LHCN-M2 (cell line): ENCODE results near the gene CNFN. TPM values are rescaled to one million over a fixed set of nuclear protein-coding genes. Genes with fewer than 3 reads are reported as not detected.
A peak's percentile ranks its signal among the peaks of the same experiment; 100 is the strongest.

ENCODE experiments used
- DNase-seq: peaks from one replicate; pipeline ENCODE4 v3.0.0-alpha.2; 2012; ENCODE audit warnings: low read depth
- total RNA-seq: library from RNA; depleted of rRNA; stranded (reverse); fragments of >200 nt; gene quantifications from 2 replicates; pipeline ENCODE4 v1.2.3, GENCODE V29; 2014

Gene CNFN
- total RNA-seq, 1 experiment from 2014 or later, result not detected

DNA sequence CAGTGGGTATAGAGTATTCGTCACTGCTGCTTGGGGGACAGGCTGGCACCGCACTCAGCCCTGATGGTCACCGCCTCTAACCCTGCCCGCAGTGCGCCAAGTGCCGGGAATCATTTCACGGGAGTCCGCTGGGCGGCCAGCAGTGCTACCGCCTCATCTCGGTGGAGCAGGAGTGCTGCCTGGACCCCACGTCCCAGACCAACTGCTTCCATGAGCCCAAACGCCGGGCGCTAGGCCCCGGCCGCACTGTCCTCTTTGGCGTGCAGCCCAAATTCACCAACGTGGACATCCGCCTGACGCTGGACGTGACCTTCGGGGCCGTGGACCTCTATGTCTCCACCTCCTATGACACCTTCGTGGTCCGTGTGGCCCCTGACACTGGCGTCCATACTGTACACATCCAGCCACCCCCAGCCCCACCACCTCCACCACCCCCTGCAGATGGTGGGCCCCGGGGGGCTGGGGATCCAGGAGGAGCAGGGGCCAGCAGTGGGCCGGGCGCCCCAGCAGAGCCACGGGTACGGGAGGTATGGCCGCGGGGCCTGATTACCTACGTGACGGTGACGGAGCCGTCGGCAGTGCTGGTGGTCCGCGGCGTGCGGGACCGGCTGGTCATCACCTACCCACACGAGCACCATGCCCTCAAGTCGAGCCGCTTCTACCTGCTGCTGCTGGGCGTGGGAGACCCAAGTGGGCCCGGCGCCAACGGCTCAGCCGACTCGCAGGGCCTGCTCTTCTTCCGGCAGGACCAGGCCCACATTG is 14.5 kb downstream of the CNFN start:
- DNase-seq, result no peak

DNA sequence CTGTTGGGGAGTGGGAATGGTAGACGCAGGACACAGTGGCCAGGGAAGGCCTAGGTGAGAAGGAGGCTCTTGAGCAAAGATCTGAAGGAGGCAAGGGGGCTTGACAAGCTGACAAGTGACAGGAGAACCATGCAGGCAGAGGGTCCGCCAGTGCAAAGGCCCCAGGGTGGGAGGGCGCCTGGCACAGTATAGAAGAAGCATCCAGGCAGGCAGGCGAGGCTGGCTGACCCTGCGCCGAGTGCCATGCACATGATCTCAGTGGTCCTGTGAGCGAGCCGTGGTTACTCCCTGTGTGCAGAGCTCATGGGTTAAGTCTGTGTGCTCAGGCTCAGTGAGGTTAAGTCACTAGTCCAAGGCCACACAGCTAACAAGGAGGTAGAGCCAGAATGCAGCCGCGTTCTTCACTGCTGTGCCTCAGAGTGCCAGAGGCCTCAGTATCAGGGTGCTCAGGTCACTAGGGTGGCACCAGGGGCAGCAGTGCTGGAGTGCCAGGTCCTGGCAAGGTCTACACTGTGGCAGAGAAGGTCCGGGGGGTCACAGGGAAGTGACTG is 15.2 kb downstream of the CNFN start:
- DNase-seq, result no peak

DNA sequence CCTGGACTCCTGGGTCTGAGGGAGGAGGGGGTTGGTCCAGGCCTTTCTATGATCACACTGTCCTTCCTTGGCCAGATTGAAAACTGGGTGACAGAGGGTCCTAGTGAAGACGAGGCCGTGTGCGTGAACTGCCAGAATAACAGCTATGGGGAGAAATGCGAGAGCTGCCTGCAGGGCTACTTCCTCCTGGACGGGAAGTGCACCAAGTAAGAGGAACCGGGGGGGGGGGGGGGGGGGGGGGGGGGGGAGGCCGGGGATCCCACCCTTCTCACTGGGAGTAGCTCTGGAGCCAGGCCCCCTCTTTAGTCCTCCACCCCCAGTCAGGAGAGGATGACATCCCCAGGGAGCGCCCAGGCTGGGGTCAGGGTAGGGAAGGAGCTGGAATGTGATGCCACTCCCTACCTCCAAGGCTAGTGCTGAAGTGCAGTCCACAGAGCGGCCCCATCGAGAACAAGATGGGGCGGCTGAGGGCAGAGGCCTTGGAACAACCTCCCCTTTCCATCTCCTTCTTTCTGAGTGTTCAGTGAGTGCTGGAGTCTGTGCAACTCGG is 19.4 kb downstream of the CNFN start:
- DNase-seq, result no peak

DNA sequence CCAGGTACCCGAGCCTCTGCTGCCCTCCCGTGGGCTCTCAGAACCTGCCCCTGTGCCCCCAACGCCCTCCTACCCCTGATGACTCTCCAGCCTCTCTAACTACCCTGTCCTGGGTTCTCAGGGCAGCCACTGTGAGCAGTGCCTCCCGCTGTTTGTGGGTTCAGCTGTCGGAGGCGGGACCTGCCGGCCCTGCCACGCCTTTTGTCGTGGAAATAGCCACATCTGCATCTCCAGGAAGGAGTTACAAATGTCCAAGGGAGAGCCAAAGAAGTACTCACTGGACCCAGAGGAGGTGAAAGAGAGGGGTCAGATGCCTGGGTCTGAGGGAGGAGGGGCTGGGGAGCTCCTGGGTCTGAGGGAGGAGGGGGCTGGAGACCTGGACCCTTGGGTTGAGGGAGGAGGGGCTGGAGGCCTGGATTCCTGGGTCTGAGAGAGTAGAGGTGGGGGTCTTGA is 20.0 kb downstream of the CNFN start:
- DNase-seq, result peak; percentile 66

DNA sequence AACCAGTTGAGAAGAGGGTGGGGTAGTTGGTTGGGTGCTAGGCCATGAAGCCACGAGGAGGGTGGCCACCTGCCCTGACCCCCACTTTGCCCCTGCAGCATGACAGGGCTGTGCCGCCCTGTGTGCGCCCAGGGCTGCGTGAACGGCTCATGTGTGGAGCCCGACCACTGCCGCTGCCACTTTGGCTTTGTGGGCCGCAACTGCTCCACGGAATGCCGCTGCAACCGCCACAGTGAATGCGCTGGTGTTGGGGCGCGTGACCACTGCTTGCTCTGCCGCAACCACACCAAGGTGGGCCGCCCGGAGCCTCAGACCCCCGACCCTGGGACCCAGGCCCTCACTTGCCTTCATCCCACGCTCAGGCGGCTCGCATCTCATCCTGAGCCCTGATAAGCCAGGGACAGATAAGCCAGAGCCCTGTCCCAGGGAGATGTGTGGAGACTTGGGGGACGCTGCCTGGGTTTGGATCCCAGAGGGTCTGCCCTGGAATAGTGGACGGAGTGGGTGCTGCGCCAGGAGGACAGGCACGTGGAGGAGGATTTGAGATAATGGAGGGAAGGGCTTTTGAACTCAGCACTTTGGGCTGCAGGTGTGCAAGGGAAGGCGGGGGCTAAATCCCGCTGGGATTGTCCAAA is 20.5 kb downstream of the CNFN start:
- DNase-seq, result no peak

DNA sequence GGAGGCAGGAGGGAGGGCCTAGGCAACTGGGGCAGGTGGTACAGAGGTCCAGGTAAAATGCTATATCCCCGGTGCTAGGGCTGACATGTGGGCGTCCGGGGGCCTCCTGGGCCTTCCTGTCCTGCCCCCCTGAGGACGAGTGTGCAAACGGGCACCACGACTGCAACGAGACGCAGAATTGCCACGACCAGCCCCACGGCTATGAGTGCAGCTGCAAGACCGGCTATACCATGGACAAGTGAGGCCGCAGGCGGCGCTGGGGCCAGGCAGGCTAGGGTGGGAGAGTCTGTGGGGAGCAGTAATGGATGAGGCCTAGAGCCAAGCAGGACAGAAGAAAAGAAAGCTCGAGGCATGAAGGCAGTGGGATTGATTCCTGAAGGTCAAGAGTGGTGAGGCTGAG is 21.3 kb downstream of the CNFN start:
- DNase-seq, result no peak

DNA sequence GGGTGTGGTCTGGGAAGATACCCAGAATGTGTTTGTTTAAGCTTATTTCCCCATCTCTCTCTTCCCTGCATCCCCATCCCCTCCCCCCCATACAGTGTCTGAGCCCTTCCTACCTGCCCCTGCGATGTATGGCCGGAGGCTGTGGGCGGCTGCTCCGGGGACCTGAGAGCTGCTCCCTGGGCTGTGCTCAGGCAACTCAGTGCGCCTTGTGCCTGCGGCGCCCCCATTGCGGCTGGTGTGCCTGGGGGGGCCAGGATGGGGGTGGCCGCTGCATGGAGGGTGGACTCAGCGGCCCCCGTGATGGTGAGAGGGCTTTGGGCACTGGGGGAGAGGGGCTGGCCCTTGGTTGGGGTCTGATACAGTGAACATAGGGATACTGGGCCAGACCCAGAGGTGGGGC is 21.7 kb downstream of the CNFN start:
- no peak for DNase-seq

DNA sequence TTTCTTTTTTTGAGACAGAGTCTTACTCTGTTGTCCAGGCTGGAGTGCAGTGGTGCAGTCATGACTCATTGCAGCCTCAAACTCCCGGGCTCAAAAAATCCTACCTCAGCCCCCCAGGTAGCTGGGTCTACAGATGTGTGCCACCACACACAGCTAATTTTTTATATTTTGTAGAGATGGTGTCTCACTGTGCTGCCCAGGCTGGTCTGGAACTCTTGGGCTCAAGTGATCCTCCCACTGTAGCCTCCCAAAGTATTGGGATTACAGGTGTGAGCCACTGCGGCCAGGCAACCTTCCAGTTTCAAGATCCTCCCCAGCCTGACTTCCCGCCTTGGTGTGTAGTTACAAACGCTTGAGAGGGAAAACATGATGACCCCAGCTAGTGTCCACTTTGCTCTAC is 22.2 kb downstream of the CNFN start:
- no peak for DNase-seq

DNA sequence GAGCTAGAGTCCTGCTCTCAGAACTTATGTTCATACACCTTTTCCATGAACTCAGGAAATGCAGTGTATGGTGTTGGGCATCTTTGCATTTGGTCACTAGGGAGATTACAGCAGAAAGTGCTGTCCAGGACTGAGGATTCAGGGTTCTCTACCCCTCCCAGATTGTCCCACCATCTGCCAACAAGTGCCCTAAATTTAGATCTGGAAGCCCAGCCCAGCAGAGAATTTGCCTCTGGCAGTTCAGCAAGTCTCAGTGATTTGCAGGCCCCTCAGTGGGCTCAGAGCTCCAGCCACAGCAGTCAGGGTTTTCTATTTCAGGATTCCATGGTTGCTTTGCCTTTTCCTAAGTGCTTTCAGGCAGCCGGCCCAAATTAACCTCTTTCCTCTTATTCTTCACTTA is 23.4 kb downstream of the CNFN start:
- no peak for DNase-seq

DNA sequence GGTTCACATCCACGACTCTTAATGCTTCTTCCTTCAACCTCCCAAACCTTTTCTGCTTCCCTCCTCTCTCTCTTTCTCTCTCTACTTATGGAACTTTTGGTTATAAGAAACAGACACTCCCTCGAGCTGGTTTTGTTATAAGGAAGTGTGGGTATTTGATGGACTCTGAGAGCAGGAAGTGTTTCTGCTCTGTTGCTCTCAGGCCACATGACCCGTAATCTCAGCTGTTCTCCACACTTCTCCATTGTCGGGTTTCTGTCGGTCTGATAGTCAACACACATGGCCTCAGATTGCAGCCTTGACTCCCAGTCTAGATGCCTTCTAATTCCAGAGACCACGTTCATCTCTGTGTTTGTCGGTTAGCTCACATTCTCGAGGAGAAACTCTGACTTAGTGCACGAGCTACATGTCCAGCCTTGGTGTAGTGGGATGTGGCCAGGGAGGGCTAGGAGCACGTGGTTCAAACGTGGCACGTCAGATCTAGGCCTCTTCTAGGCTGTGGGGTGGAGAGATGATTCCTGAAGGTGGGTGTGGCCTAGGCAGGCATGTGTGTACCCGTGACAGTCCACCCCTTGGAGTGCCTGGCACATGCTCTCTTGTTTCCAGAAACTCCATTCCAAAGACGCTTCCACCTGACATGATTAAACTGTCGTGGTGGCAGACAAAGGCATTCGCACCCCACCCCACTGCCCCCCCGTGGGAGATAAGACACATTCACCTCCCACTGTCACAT is 26.3 kb downstream of the CNFN start:
- no peak for DNase-seq

DNA sequence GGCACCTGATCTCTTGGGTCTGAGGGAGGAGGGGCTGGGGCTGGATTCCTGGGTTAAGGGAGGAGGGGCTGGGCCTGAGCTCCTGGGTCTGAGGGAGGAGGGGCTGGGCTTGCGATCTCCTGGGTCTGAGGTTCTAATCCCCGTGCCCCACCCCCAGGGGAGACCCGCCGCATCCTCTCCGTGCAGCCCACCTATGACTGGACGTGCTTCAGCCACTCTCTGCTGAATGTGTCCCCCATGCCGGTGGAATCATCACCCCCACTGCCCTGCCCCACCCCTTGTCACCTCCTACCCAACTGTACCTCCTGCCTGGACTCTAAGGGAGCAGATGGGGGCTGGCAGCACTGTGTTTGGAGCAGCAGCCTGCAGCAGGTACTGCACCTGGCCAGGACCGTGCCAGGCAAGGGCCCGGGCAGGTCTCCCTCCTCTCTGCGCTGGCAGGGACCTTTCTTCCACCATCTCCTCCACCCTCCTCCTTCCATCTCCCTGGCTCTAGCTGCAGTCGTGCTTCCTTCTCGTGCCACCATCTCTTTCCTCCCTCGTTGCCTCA is 27.1 kb downstream of the CNFN start:
- no peak for DNase-seq

DNA sequence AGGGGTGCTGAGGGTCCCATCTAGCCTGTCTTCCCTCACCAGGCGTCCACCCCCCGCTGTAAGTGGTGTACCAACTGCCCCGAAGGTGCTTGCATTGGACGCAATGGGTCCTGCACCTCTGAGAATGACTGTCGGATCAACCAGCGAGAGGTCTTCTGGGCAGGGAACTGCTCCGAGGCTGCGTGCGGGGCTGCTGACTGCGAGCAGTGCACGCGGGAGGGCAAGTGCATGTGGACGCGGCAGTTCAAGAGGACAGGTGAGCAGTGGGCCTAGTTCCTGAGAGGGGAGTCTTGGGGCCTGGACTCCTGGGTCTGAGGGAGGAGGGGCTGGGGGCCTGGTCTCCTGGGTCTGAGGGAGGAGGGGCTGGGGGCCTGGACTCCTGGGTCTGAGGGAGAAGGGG is 27.8 kb downstream of the CNFN start:
- no peak for DNase-seq

DNA sequence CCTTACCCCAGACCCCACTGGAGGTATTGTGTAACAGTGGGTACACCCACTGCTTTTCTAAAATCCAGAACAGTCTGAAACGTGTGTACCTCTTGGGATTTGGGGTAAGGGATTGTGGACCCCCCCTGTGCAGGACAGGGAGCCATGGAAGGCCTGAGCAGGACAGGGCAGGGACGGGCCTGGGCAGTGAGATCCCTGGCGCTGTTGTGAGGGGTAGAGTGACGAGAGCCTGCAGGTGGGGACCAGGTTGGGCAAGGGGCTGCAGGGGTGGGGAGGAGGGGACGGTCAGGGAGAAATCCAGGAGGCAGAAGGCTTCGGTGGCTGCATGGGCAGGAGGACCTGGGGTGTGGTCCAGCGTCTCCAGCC is 28.6 kb downstream of the CNFN start:
- no peak for DNase-seq

DNA sequence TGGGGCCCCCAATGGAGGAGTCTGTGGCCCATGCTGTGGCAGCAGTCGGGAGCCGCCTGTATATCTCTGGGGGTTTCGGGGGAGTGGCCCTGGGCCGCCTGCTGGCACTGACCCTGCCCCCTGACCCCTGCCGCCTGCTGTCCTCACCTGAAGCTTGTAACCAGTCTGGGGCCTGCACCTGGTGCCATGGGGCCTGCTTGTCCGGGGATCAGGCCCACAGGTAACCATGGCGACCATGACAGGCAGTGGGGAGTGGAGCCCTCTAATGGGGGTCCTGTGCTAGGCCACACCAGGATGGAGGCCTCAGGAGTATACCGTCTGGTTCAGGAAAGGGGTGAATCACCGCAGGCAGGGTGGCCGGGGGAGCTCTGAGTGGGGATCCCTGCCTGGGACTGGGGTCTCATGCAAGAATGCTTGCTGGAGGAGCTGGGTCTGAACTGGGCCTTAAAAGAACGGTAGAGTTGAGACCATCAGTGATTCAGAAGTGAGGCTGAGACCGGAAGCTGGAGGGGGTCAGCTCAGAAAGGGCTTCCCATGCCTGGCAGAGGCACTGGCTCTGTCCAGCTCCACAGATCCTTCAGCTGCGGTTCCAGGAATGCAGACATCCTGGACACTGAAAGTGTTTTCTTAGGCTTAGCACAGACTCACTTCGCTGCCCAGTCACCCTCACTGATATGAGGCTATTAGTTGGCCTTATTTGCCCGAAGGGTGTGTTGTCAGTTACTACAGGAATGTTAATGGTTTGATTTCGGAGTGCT is 29.1 kb downstream of the CNFN start:
- no peak for DNase-seq

DNA sequence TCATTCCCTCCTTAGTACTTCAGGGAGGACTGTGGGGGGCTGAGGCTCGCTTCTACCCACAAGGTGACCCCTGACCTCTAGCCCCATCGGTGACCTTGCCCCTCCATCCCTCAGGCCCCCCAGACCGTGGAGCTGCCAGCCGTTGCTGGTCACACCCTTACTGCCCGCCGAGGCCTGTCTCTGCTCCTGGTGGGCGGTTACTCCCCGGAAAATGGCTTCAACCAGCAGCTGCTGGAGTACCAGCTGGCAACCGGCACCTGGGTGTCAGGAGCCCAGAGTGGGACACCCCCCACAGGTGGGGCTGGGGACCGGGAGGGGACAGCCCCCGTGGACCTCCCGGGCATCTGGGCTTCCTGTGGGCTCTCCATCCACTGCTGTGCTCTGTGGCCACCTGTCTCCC is 32.8 kb downstream of the CNFN start:
- no peak for DNase-seq

DNA sequence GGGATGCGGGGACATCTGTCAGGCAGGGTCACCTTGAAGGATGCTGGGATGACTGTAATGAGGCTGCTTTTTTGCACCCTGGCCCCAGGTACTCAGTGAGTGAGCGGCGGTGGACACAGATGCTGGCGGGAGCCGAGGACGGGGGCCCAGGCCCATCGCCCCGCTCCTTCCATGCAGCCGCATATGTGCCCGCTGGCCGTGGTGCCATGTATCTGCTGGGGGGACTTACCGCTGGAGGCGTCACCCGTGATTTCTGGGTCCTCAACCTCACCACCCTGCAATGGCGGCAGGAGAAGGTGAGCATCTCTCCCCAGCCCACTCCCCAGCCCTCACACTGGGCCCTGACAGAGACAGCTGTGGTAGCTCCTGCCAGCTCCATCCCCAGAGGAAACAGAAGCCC is 33.4 kb downstream of the CNFN start:
- no peak for DNase-seq

DNA sequence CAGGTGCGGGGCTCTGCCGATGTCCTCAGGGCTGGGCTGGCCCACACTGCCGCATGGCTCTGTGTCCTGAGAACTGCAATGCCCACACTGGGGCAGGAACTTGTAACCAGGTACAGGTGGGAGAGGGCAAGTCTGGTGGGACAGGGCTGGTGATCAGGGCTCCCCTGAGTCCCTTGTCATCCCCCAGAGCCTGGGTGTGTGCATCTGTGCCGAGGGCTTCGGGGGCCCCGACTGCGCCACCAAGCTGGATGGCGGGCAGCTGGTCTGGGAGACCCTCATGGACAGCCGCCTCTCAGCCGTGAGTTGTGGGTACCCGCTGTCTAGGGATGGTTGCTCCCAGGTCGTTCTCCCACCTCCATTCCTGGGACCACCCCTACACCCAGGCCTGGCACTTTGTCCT is 34.2 kb downstream of the CNFN start:
- DNase-seq, result no peak

DNA sequence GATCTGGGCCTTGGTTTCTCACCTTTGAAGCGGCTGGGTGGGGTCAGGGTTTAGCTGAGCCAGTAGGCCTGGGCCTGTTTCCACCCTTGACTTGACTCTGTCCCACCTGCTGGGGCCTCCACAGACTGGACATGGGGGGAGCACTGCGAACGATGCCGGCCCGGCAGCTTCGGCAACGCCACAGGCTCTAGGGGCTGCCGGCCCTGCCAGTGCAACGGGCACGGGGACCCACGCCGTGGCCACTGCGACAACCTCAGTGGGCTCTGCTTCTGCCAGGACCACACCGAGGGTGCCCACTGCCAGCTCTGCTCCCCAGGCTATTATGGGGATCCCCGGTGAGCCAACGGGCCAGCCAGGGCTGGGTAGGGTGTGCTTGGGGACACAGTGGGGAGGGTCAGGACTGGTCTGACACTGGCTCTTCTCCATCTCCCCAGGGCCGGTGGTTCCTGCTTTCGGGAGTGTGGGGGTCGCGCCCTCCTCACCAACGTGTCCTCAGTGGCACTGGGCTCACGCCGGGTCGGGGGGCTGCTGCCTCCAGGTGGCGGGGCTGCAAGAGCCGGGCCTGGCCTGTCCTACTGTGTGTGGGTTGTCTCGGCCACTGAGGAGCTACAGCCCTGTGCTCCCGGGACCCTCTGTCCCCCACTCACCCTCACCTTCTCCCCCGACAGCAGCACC is 36.6 kb downstream of the CNFN start:
- DNase-seq, result no peak

DNA sequence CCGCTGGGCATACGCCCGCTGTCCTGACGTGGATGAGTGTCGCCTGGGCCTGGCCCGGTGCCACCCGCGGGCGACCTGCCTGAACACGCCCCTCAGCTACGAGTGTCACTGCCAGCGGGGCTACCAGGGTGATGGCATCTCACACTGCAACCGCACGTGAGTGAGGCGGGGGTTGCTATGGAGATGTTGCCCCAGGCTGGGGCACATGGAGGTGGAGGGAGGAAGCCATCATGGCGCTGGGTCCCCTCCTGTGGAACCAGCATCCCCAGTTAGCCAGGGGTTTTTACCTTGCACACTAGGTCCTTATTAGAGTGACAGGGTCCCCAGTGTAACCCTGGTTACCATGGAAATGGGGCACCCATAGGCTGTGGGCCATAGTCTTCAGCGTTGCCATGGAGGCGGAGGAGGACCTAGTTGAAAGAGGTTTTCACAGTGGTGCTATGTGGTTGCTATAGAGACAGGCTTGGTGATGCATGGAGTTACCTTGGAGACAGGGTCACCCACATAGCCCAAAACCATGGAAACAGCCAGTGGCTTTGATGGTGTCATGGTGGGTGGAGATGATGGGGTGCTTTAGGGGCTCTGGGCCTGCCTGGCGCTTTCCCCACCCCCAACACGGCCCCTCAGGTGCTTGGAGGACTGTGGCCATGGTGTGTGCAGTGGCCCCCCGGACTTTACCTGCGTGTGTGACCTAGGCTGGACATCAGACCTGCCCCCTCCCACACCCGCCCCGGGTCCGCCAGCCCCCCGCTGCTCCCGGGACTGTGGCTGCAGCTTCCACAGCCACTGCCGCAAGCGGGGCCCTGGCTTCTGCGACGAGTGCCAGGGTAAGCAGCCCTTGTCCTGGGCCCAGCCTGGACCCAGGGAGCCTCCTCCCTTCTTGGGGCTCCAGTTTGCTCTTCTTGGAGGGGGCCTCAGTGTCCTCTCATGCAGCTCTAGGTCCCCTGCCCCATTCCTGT is 37.5 kb downstream of the CNFN start:
- peak; percentile 36 for DNase-seq
